Smooth muscle cell of the pulmonary artery (primary cell): Measurements from ENCODE around the gene INO80. TPM values are rescaled to one million over a fixed set of nuclear protein-coding genes. Genes with fewer than 3 reads are reported as not detected.

Experiments
- total RNA-seq: library from RNA; depleted of rRNA; stranded (reverse); fragments of >200 nt; gene quantifications from 2 replicates; pipeline ENCODE4 v1.2.3, GENCODE V29; 2014

Gene INO80, protein sequence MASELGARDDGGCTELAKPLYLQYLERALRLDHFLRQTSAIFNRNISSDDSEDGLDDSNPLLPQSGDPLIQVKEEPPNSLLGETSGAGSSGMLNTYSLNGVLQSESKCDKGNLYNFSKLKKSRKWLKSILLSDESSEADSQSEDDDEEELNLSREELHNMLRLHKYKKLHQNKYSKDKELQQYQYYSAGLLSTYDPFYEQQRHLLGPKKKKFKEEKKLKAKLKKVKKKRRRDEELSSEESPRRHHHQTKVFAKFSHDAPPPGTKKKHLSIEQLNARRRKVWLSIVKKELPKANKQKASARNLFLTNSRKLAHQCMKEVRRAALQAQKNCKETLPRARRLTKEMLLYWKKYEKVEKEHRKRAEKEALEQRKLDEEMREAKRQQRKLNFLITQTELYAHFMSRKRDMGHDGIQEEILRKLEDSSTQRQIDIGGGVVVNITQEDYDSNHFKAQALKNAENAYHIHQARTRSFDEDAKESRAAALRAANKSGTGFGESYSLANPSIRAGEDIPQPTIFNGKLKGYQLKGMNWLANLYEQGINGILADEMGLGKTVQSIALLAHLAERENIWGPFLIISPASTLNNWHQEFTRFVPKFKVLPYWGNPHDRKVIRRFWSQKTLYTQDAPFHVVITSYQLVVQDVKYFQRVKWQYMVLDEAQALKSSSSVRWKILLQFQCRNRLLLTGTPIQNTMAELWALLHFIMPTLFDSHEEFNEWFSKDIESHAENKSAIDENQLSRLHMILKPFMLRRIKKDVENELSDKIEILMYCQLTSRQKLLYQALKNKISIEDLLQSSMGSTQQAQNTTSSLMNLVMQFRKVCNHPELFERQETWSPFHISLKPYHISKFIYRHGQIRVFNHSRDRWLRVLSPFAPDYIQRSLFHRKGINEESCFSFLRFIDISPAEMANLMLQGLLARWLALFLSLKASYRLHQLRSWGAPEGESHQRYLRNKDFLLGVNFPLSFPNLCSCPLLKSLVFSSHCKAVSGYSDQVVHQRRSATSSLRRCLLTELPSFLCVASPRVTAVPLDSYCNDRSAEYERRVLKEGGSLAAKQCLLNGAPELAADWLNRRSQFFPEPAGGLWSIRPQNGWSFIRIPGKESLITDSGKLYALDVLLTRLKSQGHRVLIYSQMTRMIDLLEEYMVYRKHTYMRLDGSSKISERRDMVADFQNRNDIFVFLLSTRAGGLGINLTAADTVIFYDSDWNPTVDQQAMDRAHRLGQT (N-terminal part only)
- 24.1 and 33.2 TPM in 2 replicates for total RNA-seq

GRCh38 chr15:41116116-41116961, at the start of gene INO80:
TSS of gene INO80 (minus strand) at chr15:41116280. CDS start at chr15:41096310, 19,970 bp downstream.

GRCh38 chr15:40952901-40953712, 163.0 kb downstream of the INO80 start, which contains the start of gene CHAC1:
TSS of gene CHAC1 (plus strand) at chr15:40953471. CDS start at chr15:40953584, 113 bp downstream.

Other genes with a start within 250 kb of the INO80 start
- gene RHOV, start 242.0 kb downstream of the INO80 start, total RNA-seq: 0.07 TPM in 1 of 2 replicates, not detected in the other
- 41.6 and 49.0 TPM in 2 replicates for gene VPS18, start 221.8 kb downstream of the INO80 start, total RNA-seq
- gene DLL4, start 186.9 kb downstream of the INO80 start, total RNA-seq: 0.07 and 0.10 TPM in 2 replicates
- gene CHAC1, start 162.8 kb downstream of the INO80 start, total RNA-seq: 6.4 and 19.6 TPM in 2 replicates
- gene EXD1, start 114.5 kb upstream of the INO80 start, total RNA-seq: not detected in 2 replicates
- 64.0 and 73.2 TPM in 2 replicates for gene CHP1, start 115.0 kb upstream of the INO80 start, total RNA-seq
- gene OIP5, start 216.3 kb upstream of the INO80 start, total RNA-seq: 0.56 and 2.0 TPM in 2 replicates
- 10.1 and 23.7 TPM in 2 replicates for gene NUSAP1, start 216.6 kb upstream of the INO80 start, total RNA-seq